B cell (primary cell): Measurements from ENCODE around the gene FANCI. TPM values are rescaled to one million over a fixed set of nuclear protein-coding genes. Genes with fewer than 3 reads are reported as not detected.

Experiments
- ATAC-seq: fragments of 200-7000 bp; cut with Tn5 transposase; one replicate; pipeline ENCODE4 v1.10.0; 2021; ENCODE audit warnings: low read depth, mild to moderate bottlenecking, moderate number of reproducible peaks, moderate library complexity
- CTCF ChIA-PET: fragments of 350-600 bp; sonication (Branson Sonifier 250); formaldehyde crosslinking; loops from one replicate; lab custom pipeline; 2021; ENCODE audit warnings: antibody characterized with exemption, inconsistent platforms; lab: Charles Lee
- POLR2A ChIA-PET: fragments of 350-600 bp; sonication (Branson Sonifier 250); formaldehyde crosslinking; loops from one replicate; lab custom pipeline; 2021; ENCODE audit warnings: antibody characterized with exemption; lab: Charles Lee
- DNase-seq: peaks from one replicate; pipeline ENCODE4 v3.0.0; 2013
- H2AFZ ChIP-seq: 2 replicates; pipeline ENCODE4 v1.6.1; 2012; ENCODE audit warnings: mild to moderate bottlenecking, low read depth, low read length; ENCODE audit not compliant: insufficient read depth, poor library complexity, severe bottlenecking
- H3K27ac ChIP-seq, 2 donors: 1 replicate in 1 of 2; 2 replicates in 1 of 2; pipeline ENCODE4 v1.5.1; 2012 to 2013; ENCODE audit warnings: low read length in 2 of 2, mild to moderate bottlenecking in 2 of 2, moderate library complexity in 1 of 2
- H3K27me3 ChIP-seq, 4 experiments: fragments of 200-600 bp in 1 of 4; sonication (generic) in 1 of 4; replicated peaks in 1 of 4; 1 replicate in 2 of 4; 2 replicates in 2 of 4; pipeline versions ENCODE4 v1.6.1 to v1.7.0; 2013 to 2016; ENCODE audit warnings: low read length in 3 of 4, mild to moderate bottlenecking in 2 of 4, mixed read lengths in 1 of 4, moderate library complexity in 1 of 4; ENCODE audit not compliant: insufficient read depth in 4 of 4, control insufficient read depth in 3 of 4; ENCODE audit errors: control extremely low read depth in 1 of 4
- H3K36me3 ChIP-seq, 2 experiments: replicated peaks in 1 of 2; 1 replicate in 1 of 2; 2 replicates in 1 of 2; pipeline versions ENCODE4 v1.6.1 to v1.7.1; 2013; ENCODE audit warnings: low read length in 1 of 2; ENCODE audit not compliant: insufficient read depth in 2 of 2, control insufficient read depth in 1 of 2; ENCODE audit errors: control extremely low read depth in 1 of 2, extremely low read depth in 1 of 2
- H3K4me1 ChIP-seq, 2 donors: fragments of 200-600 bp in 1 of 2; sonication (generic) in 1 of 2; 1 replicate in 1 of 2; 2 replicates in 1 of 2; pipeline versions ENCODE4 v1.5.1 to v1.6.1; 2013 to 2017; ENCODE audit warnings: low read length in 2 of 2; ENCODE audit not compliant: control insufficient read depth in 2 of 2, insufficient read depth in 2 of 2
- H3K4me2 ChIP-seq: replicated peaks from 2 replicates; pipeline ENCODE3; 2012; ENCODE audit warnings: mild to moderate bottlenecking, low read depth, low read length; ENCODE audit not compliant: poor library complexity, severe bottlenecking
- H3K4me3 ChIP-seq, 5 experiments: fragments of 200-600 bp in 1 of 5; sonication (generic) in 1 of 5; 1 replicate in 3 of 5; 2 replicates in 2 of 5; pipeline versions ENCODE4 v1.5.1 to v1.7.0; 2011 to 2016; ENCODE audit warnings: low read length in 4 of 5, mild to moderate bottlenecking in 4 of 5, low read depth in 2 of 5, control low read depth in 1 of 5, moderate library complexity in 1 of 5; ENCODE audit not compliant: insufficient read depth in 1 of 5; ENCODE audit errors: control extremely low read depth in 1 of 5, extremely low read depth in 1 of 5
- H3K79me2 ChIP-seq: fragments of 200-600 bp; sonication (generic); one replicate; pipeline ENCODE4 v1.6.0; 2016; ENCODE audit warnings: low read length; ENCODE audit not compliant: control insufficient read depth, insufficient read depth
- H3K9ac ChIP-seq: fragments of 200-600 bp; sonication (generic); 2 replicates; pipeline ENCODE4 v1.6.1; 2017; ENCODE audit warnings: mild to moderate bottlenecking, low read length, moderate library complexity
- H3K9me3 ChIP-seq, 3 donors: one replicate each; pipeline versions ENCODE4 v1.6.1 to v1.7.1; 2013; ENCODE audit warnings: low read length in 2 of 3; ENCODE audit not compliant: control insufficient read depth in 2 of 3, insufficient read depth in 1 of 3; ENCODE audit errors: control extremely low read depth in 1 of 3
- H4K20me1 ChIP-seq: 2 replicates; pipeline ENCODE4 v1.6.0; 2012; ENCODE audit warnings: mild to moderate bottlenecking, low read length; ENCODE audit not compliant: insufficient read depth, control insufficient read depth, poor library complexity, severe bottlenecking
- H3K27ac Mint-ChIP-seq: one replicate; pipeline ENCODE4 v1.8.0; 2021; ENCODE audit warnings: mixed read lengths
- H3K27me3 Mint-ChIP-seq: one replicate; pipeline ENCODE4 v1.8.0; 2021; ENCODE audit warnings: mixed read lengths
- H3K4me1 Mint-ChIP-seq: one replicate; pipeline ENCODE4 v1.8.0; 2021; ENCODE audit warnings: mixed read lengths
- H3K4me3 Mint-ChIP-seq: one replicate; pipeline ENCODE4 v1.8.0; 2021; ENCODE audit warnings: mixed read lengths
- H3K9me3 Mint-ChIP-seq: one replicate; pipeline ENCODE4 v1.8.0; 2022; ENCODE audit warnings: mixed read lengths; ENCODE audit not compliant: insufficient read depth
- EZH2 ChIP-seq: IDR thresholded peaks from 2 replicates; pipeline ENCODE4 v1.6.1; 2012; ENCODE audit warnings: borderline replicate concordance, low read depth, mild to moderate bottlenecking, moderate library complexity, low read length; ENCODE audit not compliant: insufficient read depth, poor library complexity, severe bottlenecking
- WGBS: methylation state at CpG from one replicate; pipeline ENCODE4 v1.1.5; 2013; ENCODE audit warnings: missing lambda C conversion rate; ENCODE audit not compliant: insufficient coverage; 5-methylcytosine and 5-hydroxymethylcytosine counted together
- intact Hi-C: fragments of 100-400 bp; cut with micrococcal nuclease; formaldehyde crosslinking; loops from one replicate; pipeline ENCODE4 v1.10.0; 2022
- polyA plus RNA-seq: library from polyadenylated mRNA; depleted of rRNA; stranded (reverse); fragments of >200 nt; gene quantifications from 2 replicates; pipeline ENCODE4 v1.2.3, GENCODE V29; 2012
- total RNA-seq, 2 donors: library from RNA; stranded (reverse); fragments of 120-200 nt in 1 of 2; gene quantifications; 1 replicate in 1 of 2; 2 replicates in 1 of 2; pipeline versions ENCODE4 v1.2.3 to v1.2.4, GENCODE V29; 2013 to 2022
- TF ChIP-seq, protein P1 (sequence below): fragments of 200-600 bp; IDR thresholded peaks from one replicate; pipeline ENCODE4 v1.8.0; 2022; ENCODE audit warnings: antibody characterized with exemption, mild to moderate bottlenecking

FANCI gene
- total and polyA plus RNA-seq, 2 donors (not counting 1 experiment from before 2014, with no cell fraction given): 2.7 to 14.2 TPM

DNA sequence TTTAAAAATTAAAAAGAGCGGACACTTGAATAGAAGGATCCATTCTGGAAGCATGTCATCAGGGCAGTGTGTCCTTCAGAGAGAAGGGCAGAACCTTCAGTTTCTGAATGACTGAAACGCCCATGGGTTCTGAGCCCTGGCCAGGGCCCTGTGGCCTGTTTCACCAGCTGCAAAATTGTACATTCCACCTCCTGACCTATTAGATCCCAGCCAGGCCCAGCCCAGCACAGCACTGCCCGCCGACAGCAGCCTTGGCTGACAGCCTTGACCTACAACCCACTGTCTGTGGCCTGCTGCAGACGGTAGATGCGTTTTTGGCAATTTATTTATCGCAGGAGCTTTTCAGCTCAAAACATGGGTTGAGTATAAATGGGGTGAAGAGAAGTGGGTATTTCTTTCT, 96.8 kb downstream of the FANCI start:
- no peaks in the 10 kb centered on the region for H3K79me2 ChIP-seq
- intact Hi-C loops: no loop called here
- Mint-ChIP-seq H3K4me1 (peaks cover 4% of the 10 kb centered on the region), H3K4me3 (no peak overlapping the region), H3K27ac (no peak overlapping the region), H3K9me3 (no peaks in the 10 kb centered on the region), H3K27me3 (peaks cover 12% of the 10 kb centered on the region)
- POLR2A ChIA-PET: no interaction called here
- no peak overlapping the region for H3K9ac ChIP-seq
- H3K9me3 ChIP-seq: no peaks in the 10 kb centered on the region
- H3K27ac ChIP-seq: no peak overlapping the region
- CTCF ChIA-PET: interaction anchor here (4.9 kb wide), 1 partner anchor 18 kb away, joined by 24 read pairs; no protein-coding TSS in a partner anchor
- no peaks in the 10 kb centered on the region for H4K20me1 ChIP-seq
- no peak for TF ChIP-seq EZH2
- TF ChIP-seq, protein P1, sequence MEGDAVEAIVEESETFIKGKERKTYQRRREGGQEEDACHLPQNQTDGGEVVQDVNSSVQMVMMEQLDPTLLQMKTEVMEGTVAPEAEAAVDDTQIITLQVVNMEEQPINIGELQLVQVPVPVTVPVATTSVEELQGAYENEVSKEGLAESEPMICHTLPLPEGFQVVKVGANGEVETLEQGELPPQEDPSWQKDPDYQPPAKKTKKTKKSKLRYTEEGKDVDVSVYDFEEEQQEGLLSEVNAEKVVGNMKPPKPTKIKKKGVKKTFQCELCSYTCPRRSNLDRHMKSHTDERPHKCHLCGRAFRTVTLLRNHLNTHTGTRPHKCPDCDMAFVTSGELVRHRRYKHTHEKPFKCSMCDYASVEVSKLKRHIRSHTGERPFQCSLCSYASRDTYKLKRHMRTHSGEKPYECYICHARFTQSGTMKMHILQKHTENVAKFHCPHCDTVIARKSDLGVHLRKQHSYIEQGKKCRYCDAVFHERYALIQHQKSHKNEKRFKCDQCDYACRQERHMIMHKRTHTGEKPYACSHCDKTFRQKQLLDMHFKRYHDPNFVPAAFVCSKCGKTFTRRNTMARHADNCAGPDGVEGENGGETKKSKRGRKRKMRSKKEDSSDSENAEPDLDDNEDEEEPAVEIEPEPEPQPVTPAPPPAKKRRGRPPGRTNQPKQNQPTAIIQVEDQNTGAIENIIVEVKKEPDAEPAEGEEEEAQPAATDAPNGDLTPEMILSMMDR: no peak
- H3K4me1 ChIP-seq: peaks cover 0 to 6% of the 10 kb centered on the region in 2 donors
- H3K27me3 ChIP-seq: peaks cover 0 to 5% (median 0%) of the 10 kb centered on the region in 4 experiments
- H3K36me3 ChIP-seq: no peaks in the 10 kb centered on the region
- WGBS: 88% methylated on average over 6 of the region's 7 CpGs
- no peak overlapping the region for H2AFZ ChIP-seq
- ATAC-seq: no peak
- DNase-seq: no peak
- H3K4me2 ChIP-seq: no peak overlapping the region
- no peak overlapping the region for H3K4me3 ChIP-seq

DNA sequence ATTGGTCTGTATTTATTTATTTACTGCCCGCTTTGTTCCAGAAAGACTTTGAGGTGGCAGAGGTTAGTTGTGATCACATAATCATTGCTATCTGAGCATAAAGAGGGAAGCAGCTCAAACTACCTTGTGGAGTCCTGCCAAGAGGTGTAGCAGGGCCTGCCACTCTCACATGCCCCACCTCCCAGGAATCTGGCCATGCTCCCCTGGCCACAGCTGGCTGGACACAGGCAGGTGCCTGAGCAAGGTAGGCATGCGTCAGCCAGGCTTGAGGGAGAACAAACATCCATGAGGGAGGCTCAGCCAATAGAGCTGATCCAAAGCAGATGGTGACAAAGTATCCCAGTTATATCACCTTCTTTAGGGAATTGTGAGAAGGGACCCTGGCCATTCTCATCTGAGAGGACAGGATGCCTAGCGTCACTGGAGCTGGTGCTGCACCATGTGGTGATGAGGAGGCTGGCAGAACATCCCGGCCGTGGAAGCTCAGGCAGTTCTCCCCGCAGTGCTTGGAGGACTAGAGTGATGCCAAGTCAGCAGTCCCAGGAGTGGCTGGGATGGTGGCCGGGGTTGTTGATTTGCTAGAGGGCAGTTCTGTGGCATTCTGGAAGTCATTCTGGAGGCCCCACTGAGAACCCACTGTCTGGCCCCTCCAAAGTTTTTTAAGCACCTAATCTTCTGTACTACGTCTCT, 97.7 kb downstream of the FANCI start:
- Histone ChIP-seq H3K27ac (no peak overlapping the region), H2AFZ (no peak overlapping the region), H3K9ac (no peak overlapping the region), H3K36me3 (no peaks in the 10 kb centered on the region), H3K4me2 (no peak overlapping the region), H3K27me3 (peaks cover 0 to 5% (median 0%) of the 10 kb centered on the region in 4 experiments), H3K4me1 (no peaks in the 10 kb centered on the region), H3K4me3 (no peak overlapping the region), H4K20me1 (no peaks in the 10 kb centered on the region), H3K9me3 (no peaks in the 10 kb centered on the region), H3K79me2 (no peaks in the 10 kb centered on the region)
- no peak for TF ChIP-seq EZH2
- TF ChIP-seq, protein P1: no peak
- CTCF ChIA-PET: interaction anchor here (4.9 kb wide), 1 partner anchor 17 kb away, joined by 24 read pairs; no protein-coding TSS in a partner anchor
- intact Hi-C loops: no loop called here
- peaks cover 1% of the 10 kb centered on the region for H3K4me1 Mint-ChIP-seq
- no peaks in the 10 kb centered on the region for H3K9me3 Mint-ChIP-seq
- DNase-seq (no peak), ATAC-seq (no peak)
- POLR2A ChIA-PET: no interaction called here
- no peak overlapping the region for H3K27ac Mint-ChIP-seq
- H3K4me3 Mint-ChIP-seq: no peak overlapping the region
- 90% methylated on average over 6 of the region's 8 CpGs for WGBS
- H3K27me3 Mint-ChIP-seq: peaks cover 12% of the 10 kb centered on the region
